GM19324 (cell line): ENCODE data around the gene CHRNA1.
"Not testable (repeated sequence)": the region's sequence is repeated elsewhere in the genome, so short reads cannot be mapped to it uniquely, and the experiment has no call there.

Source experiments
- ATAC-seq: cut with Tn5 transposase; IDR thresholded peaks from one replicate; pipeline ENCODE4 v1.9.1; 2021; ENCODE audit warnings: mild to moderate bottlenecking, moderate library complexity; ENCODE audit not compliant: unreplicated experiment, low FRiP score

The CHRNA1 gene

GRCh38 chr2:174722942-174723592 is 41.2 kb downstream of the CHRNA1 start:
- ATAC-seq, result no peak

GRCh38 chr2:174719016-174719415 is 45.3 kb downstream of the CHRNA1 start:
- ATAC-seq, result no peak

GRCh38 chr2:174718591-174718990 is 45.7 kb downstream of the CHRNA1 start:
- ATAC-seq, result no peak

- ATAC-seq, result no peak
Observed at GRCh38 chr2:174717916-174718315, 46.4 kb downstream of the CHRNA1 start.

- no peak for ATAC-seq
Observed at GRCh38 chr2:174717273-174717672, 47.0 kb downstream of the CHRNA1 start.

- ATAC-seq, result no peak
Observed at GRCh38 chr2:174716785-174717184, 47.5 kb downstream of the CHRNA1 start.

- no peak for ATAC-seq
Observed at GRCh38 chr2:174713686-174714085, 50.6 kb downstream of the CHRNA1 start.

- no peak for ATAC-seq
Observed at GRCh38 chr2:174711206-174711605, 53.1 kb downstream of the CHRNA1 start.

GRCh38 chr2:174709416-174710004 is 54.8 kb downstream of the CHRNA1 start:
- not testable (repeated sequence) for ATAC-seq

GRCh38 chr2:174708713-174709112 is 55.6 kb downstream of the CHRNA1 start:
- ATAC-seq, result no peak

GRCh38 chr2:174705321-174705720 is 59.0 kb downstream of the CHRNA1 start:
- ATAC-seq, result no peak

- ATAC-seq, result no peak
Observed at GRCh38 chr2:174704642-174705041, 59.6 kb downstream of the CHRNA1 start.

- ATAC-seq, result no peak
Observed at GRCh38 chr2:174704061-174704460, 60.2 kb downstream of the CHRNA1 start.

- no peak for ATAC-seq
Observed at GRCh38 chr2:174703430-174703829, 60.8 kb downstream of the CHRNA1 start.

GRCh38 chr2:174702541-174702940 is 61.7 kb downstream of the CHRNA1 start:
- ATAC-seq, result no peak

GRCh38 chr2:174699993-174700766 is 64.1 kb downstream of the CHRNA1 start:
- no peak for ATAC-seq
